IPS DF 6.9 (cell line): ENCODE data around the gene NRGN.

Source experiments
- DNase-seq: peaks from one replicate; pipeline ENCODE4 v3.0.0-alpha.2; 2013; ENCODE audit warnings: low read depth, low spot score
- H3K27ac ChIP-seq: one replicate; pipeline ENCODE4 v1.5.1; 2013; ENCODE audit warnings: low read length, control low read depth
- H3K27me3 ChIP-seq: 2 replicates; pipeline ENCODE4 v1.6.1; 2013; ENCODE audit warnings: mild to moderate bottlenecking, low read length; ENCODE audit not compliant: control insufficient read depth, insufficient read depth
- H3K36me3 ChIP-seq: 2 replicates; pipeline ENCODE4 v1.6.1; 2013; ENCODE audit warnings: low read length; ENCODE audit not compliant: control insufficient read depth, insufficient read depth
- H3K4me1 ChIP-seq: 2 replicates; pipeline ENCODE4 v1.6.1; 2013; ENCODE audit warnings: low read length; ENCODE audit not compliant: control insufficient read depth, insufficient read depth
- H3K4me3 ChIP-seq: 2 replicates; pipeline ENCODE4 v1.5.1; 2013; ENCODE audit warnings: mild to moderate bottlenecking, low read length
- H3K9me3 ChIP-seq: 2 replicates; pipeline ENCODE4 v1.6.1; 2013; ENCODE audit warnings: low read length, inconsistent platforms; ENCODE audit not compliant: control insufficient read depth, insufficient read depth
- WGBS: extraction: QIAGEN DNeasy Blood & Tissue Kit; methylation state at CpG from one replicate; pipeline ENCODE4 v1.1.7; 2013; ENCODE audit warnings: mixed read lengths, missing lambda C conversion rate; ENCODE audit not compliant: insufficient read length, insufficient coverage; 5-methylcytosine and 5-hydroxymethylcytosine counted together

Gene NRGN

GRCh38 chr11:124788521-124788920, 48.8 kb downstream of the NRGN start:
- Histone ChIP-seq H3K4me1 (peaks cover 8% of the 10 kb centered on the region; the same call in 1 of the 2 replicates), H3K27me3 (no peaks in the 10 kb centered on the region), H3K4me3 (no peak overlapping the region), H3K27ac (no peak overlapping the region), H3K9me3 (no peaks in the 10 kb centered on the region), H3K36me3 (no peaks in the 10 kb centered on the region)
- DNase-seq: no peak

- DNase-seq: no peak
Observed at GRCh38 chr11:124791626-124792341, 52.0 kb downstream of the NRGN start.

GRCh38 chr11:124793466-124794278, 53.9 kb downstream of the NRGN start:
- DNase-seq: no peak
- Histone ChIP-seq H3K4me3 (no peak overlapping the region), H3K27me3 (no peaks in the 10 kb centered on the region), H3K36me3 (no peaks in the 10 kb centered on the region), H3K9me3 (no peaks in the 10 kb centered on the region), H3K27ac (no peak overlapping the region), H3K4me1 (peaks cover 8% of the 10 kb centered on the region; the same call in 1 of the 2 replicates)
- WGBS: no CpG with 5 or more reads among the region's 2 CpGs

More at GRCh38 chr11:124791626-124792341, 52.0 kb downstream of the NRGN start:
- peaks cover 8% of the 10 kb centered on the region; the same call in 1 of the 2 replicates for H3K4me1 ChIP-seq
- no peaks in the 10 kb centered on the region for H3K9me3 ChIP-seq
- no peak overlapping the region for H3K4me3 ChIP-seq
- no peaks in the 10 kb centered on the region for H3K27me3 ChIP-seq
- no peaks in the 10 kb centered on the region for H3K36me3 ChIP-seq
- H3K27ac ChIP-seq: no peak overlapping the region
- WGBS: no CpG with 5 or more reads among the region's 4 CpGs

- no peak for DNase-seq
- H3K27ac ChIP-seq: no peak overlapping the region
- no CpG with 5 or more reads among the region's 3 CpGs for WGBS
- H3K9me3 ChIP-seq: no peaks in the 10 kb centered on the region
- H3K27me3 ChIP-seq: no peaks in the 10 kb centered on the region
- no peak overlapping the region for H3K4me3 ChIP-seq
- H3K4me1 ChIP-seq: peaks cover 7% of the 10 kb centered on the region; the same call in 1 of the 2 replicates
- no peaks in the 10 kb centered on the region for H3K36me3 ChIP-seq
Observed at GRCh38 chr11:124796312-124796711, 56.6 kb downstream of the NRGN start.
